ENCODE data around the gene PRSS36. TPM values are rescaled to one million over a fixed set of nuclear protein-coding genes. Genes with fewer than 3 reads are reported as not detected.

The PRSS36 gene
- total and polyA plus RNA-seq, 9 of the 15 experiments (the other 6 are each of a cell fraction or from before 2014, with no cell fraction given): 0.09 to 1.2 (median 0.54) TPM; not detected in 2

- no peak for TF ChIP-seq ZNF592 (IDR thresholded peaks at IDR 0.05)
- TF ChIP-seq FOXJ3 (CRISPR knock-in tag; IDR thresholded peaks at IDR 0.05): no peak
- TF ChIP-seq ZNF561 (CRISPR knock-in tag; conservative IDR thresholded peaks at IDR 0.05): no peak
- 0 out of 2 replicates have a peak, but pooled peaks have one; percentile 58 for TF ChIP-seq ZNF253 (CRISPR knock-in tag; conservative IDR thresholded peaks at IDR 0.05)
- no peak for TF ChIP-seq ATF2 (CRISPR knock-in tag; IDR thresholded peaks at IDR 0.05)
- no peak for TF ChIP-seq RHOXF2B (CRISPR knock-in tag; conservative IDR thresholded peaks at IDR 0.05)
- TF ChIP-seq RBM39 (optimal IDR thresholded peaks at IDR 0.05; ENCODE audit: low read depth, low read length): no peak
- TF ChIP-seq ZFP91 (CRISPR knock-in tag; IDR thresholded peaks at IDR 0.05): no peak
- no peak for TF ChIP-seq BRF1 (IDR thresholded peaks at IDR 0.05; ENCODE audit: borderline replicate concordance, extremely low read depth, insufficient read length)
- TF ChIP-seq CCNT2 (IDR thresholded peaks at IDR 0.05; ENCODE audit: borderline replicate concordance, extremely low read depth, insufficient read length, low read depth, low read length): peak; percentile 23
- TF ChIP-seq PPARD (CRISPR knock-in tag; IDR thresholded peaks at IDR 0.05): no peak
- TF ChIP-seq ZNF699 (CRISPR knock-in tag; IDR thresholded peaks at IDR 0.05; ENCODE audit: insufficient replicate concordance): no peak
- TF ChIP-seq FOXJ2 (tag; IDR thresholded peaks at IDR 0.05): no peak
- TF ChIP-seq ZNF717 (CRISPR knock-in tag; IDR thresholded peaks at IDR 0.05): no peak
- TF ChIP-seq MAFK (IDR thresholded peaks at IDR 0.05; ENCODE audit: low read length): no peak
- no peak for TF ChIP-seq E2F5 (CRISPR knock-in tag; IDR thresholded peaks at IDR 0.05)
- TF ChIP-seq MEF2A (IDR thresholded peaks at IDR 0.05; ENCODE audit: control insufficient read depth, low read depth, low read length): no peak
Measured at GRCh38 chr16:31117384-31118222, 32.3 kb downstream of the PRSS36 start, which contains the start of gene KAT8 (continued).

All from K562 (cell line).